ENCODE results near the gene HOXB13. TPM values are rescaled to one million over a fixed set of nuclear protein-coding genes. Genes with fewer than 3 reads are reported as not detected.

Gene HOXB13
- polyA plus RNA-seq, 1 experiment = 0.70 TPM

DNA sequence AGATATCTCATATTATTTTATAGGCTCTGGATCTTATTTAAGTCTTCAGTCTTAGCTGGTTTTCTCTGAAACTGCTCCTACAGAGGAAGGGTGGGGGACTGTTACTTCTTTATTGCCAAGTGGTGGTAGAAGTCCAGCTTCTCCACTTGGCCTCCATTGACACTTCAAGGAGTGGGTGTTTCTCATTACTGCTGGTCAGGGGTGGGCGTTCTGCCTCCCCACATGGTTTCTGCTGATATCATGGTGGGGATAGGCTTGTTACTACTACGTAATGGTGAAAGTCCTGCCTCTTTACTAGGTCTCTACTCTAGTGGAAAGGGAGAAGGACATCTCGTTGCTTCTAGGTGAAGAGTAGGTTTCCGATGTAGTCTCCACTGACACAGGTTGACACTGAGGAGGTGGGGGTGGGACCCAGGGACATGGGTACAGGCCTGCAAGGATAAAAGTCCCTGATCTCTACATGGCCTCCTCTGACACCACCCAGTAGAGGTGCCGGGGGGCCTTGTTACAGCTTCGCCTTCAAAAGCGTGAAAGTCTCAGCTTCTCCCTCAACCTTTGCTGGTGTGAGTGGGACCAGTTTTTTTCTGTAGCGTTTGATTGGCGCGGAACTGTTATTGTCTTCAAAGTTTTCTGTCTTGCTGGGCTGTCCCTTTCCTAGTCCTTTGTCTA lies 26.6 kb downstream of the HOXB13 start:
- Histone ChIP-seq H3K4me3 (ENCODE audit: low read depth, low read length) (no peak overlapping the region), H3K27me3 (ENCODE audit: control insufficient read depth, insufficient read depth, low read length) (peaks cover 14% of the 10 kb centered on the region), H3K36me3 (ENCODE audit: control insufficient read depth, insufficient read depth, low read length) (no peaks in the 10 kb centered on the region)
- ChIA-PET POLR2A (no interaction called here), CTCF (interaction anchor here (0.6 to 4.2 kb wide), 7 partner anchors 11 to 184 kb away, joined by 3 to 22 read pairs (median 3); no protein-coding TSS in a partner anchor)
- TF ChIP-seq, protein P1, sequence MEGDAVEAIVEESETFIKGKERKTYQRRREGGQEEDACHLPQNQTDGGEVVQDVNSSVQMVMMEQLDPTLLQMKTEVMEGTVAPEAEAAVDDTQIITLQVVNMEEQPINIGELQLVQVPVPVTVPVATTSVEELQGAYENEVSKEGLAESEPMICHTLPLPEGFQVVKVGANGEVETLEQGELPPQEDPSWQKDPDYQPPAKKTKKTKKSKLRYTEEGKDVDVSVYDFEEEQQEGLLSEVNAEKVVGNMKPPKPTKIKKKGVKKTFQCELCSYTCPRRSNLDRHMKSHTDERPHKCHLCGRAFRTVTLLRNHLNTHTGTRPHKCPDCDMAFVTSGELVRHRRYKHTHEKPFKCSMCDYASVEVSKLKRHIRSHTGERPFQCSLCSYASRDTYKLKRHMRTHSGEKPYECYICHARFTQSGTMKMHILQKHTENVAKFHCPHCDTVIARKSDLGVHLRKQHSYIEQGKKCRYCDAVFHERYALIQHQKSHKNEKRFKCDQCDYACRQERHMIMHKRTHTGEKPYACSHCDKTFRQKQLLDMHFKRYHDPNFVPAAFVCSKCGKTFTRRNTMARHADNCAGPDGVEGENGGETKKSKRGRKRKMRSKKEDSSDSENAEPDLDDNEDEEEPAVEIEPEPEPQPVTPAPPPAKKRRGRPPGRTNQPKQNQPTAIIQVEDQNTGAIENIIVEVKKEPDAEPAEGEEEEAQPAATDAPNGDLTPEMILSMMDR (IDR thresholded peaks at IDR 0.05; ENCODE audit: insufficient read depth, low read depth, low read length) = no peak
- DNase-seq (ENCODE audit: low read depth) = no peak

DNA sequence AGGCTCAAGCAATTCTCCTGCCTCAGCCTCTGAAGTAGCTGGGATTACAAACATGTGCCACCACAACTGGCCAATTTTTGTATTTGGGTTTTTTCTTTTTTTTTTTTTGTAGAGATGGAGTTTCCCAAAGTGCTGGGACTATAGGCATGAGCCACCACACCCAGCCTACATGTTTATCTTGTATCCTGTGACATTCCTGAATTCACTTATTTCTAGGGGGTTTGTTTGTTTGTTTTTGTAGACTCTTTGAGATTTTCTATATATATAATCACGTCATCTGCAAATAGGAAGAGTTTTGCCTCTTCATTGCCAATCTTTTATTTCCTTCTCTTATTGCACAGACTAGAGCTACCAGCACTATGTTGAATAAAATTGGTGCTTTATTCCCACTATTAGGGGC lies 35.4 kb downstream of the HOXB13 start:
- POLR2A ChIA-PET = no interaction called here
- TF ChIP-seq, protein P1 (IDR thresholded peaks at IDR 0.05; ENCODE audit: insufficient read depth, low read depth, low read length) = no peak
- CTCF ChIA-PET = interaction anchor here (1.0 to 1.2 kb wide), 2 partner anchors 14 to 98 kb away, joined by 4 to 5 read pairs; no protein-coding TSS in a partner anchor
- Histone ChIP-seq H3K27me3 (ENCODE audit: control insufficient read depth, insufficient read depth, low read length) (0 out of 2 replicates have a peak, but pooled peaks cover 1% of the 10 kb centered on the region), H3K4me3 (ENCODE audit: low read depth, low read length) (no peak overlapping the region), H3K36me3 (ENCODE audit: control insufficient read depth, insufficient read depth, low read length) (no peaks in the 10 kb centered on the region)
- no peak for DNase-seq (ENCODE audit: low read depth)

DNA sequence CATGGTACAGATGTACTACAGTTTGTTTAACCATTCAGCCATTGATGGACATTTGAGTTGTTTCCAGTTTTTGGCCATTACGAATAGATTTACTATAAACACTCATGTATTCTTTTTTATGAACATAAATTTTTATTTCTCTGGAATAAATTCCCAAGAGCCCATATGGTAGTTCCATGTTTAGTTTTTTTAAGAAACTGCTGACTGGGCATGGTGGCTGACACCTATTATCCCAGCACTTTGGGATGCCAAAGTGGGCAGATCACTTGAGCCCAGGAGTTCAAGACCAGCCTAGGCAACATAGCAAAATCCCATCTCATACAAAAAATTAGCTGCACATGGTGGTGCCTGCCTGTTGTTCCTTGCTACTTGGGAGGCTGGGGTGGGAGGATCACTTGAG lies 36.5 kb downstream of the HOXB13 start:
- no peak overlapping the region for H3K4me3 ChIP-seq (ENCODE audit: low read depth, low read length)
- TF ChIP-seq, protein P1 (IDR thresholded peaks at IDR 0.05; ENCODE audit: insufficient read depth, low read depth, low read length) = no peak
- CTCF ChIA-PET = interaction anchor here (1.0 to 1.2 kb wide), 2 partner anchors 13 to 99 kb away, joined by 4 to 5 read pairs; no protein-coding TSS in a partner anchor
- POLR2A ChIA-PET = no interaction called here
- no peaks in the 10 kb centered on the region for H3K36me3 ChIP-seq (ENCODE audit: control insufficient read depth, insufficient read depth, low read length)
- H3K27me3 ChIP-seq (ENCODE audit: control insufficient read depth, insufficient read depth, low read length) = 0 out of 2 replicates have a peak, but pooled peaks cover 1% of the 10 kb centered on the region
- no peak for DNase-seq (ENCODE audit: low read depth)

DNA sequence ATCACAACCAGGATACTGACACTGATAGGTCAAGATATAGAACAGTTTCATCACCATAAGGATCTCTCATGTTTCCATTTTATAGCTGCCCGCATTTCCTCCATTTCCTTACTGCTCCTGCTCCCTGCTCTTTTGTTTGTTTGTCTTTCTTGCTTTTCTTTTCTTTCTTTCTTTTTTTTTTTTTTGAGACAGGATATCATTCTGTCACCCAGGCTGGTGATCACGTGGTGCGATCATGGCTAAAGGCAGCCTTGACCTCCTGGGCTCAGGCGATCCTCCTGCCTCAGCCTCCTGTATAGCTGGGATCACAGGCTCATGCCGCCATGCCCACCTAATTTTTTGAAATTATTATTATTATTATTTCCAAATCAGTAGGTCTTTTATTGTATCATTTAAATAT lies 37.9 kb downstream of the HOXB13 start:
- H3K4me3 ChIP-seq (ENCODE audit: low read depth, low read length) = no peak overlapping the region
- no peak for DNase-seq (ENCODE audit: low read depth)
- 0 out of 2 replicates have a peak, but pooled peaks cover 1% of the 10 kb centered on the region for H3K27me3 ChIP-seq (ENCODE audit: control insufficient read depth, insufficient read depth, low read length)
- TF ChIP-seq, protein P1 (IDR thresholded peaks at IDR 0.05; ENCODE audit: insufficient read depth, low read depth, low read length) = no peak
- CTCF ChIA-PET = no interaction called here
- POLR2A ChIA-PET = no interaction called here
- no peaks in the 10 kb centered on the region for H3K36me3 ChIP-seq (ENCODE audit: control insufficient read depth, insufficient read depth, low read length)

DNA sequence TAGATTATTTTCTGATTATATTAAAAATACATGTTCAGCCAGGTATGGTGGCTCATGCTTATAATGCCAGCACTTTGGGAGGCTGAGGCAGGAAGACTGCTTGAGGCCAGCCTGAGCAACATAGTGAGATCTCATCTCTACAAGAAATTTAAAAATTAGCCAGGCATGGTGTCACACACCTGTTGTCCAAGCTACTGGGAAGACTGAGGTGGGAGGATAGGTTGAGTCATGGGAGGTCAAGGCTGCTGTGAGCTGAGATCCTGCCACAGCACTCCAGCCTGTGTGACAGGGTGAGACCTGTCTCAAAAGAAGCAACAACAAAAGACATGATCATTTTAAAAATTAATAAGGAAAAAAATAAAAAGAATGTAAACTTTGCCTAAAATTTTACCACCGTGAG lies 46.9 kb downstream of the HOXB13 start:
- CTCF ChIA-PET = interaction anchor here (0.7 to 6.4 kb wide), 8 partner anchors 6 to 197 kb away, joined by 3 to 86 read pairs (median 6); partner anchors contain the start of gene PRAC2
- TF ChIP-seq, protein P1 (IDR thresholded peaks at IDR 0.05; ENCODE audit: insufficient read depth, low read depth, low read length) = no peak
- Histone ChIP-seq H3K4me3 (ENCODE audit: low read depth, low read length) (no peak overlapping the region), H3K27me3 (ENCODE audit: control insufficient read depth, insufficient read depth, low read length) (peaks cover 9% of the 10 kb centered on the region), H3K36me3 (ENCODE audit: control insufficient read depth, insufficient read depth, low read length) (no peaks in the 10 kb centered on the region)
- POLR2A ChIA-PET = no interaction called here
- DNase-seq (ENCODE audit: low read depth) = no peak

Measured in BJ (cell line).